Body of pancreas (tissue), 4 donors: ENCODE measurements around the gene CLIP2.

Source experiments
- POLR2A ChIP-seq, 3 donors: fragments of 450-650 bp; IDR thresholded peaks; one replicate each; pipeline ENCODE4 v1.6.1; 2016; ENCODE audit warnings: antibody characterized with exemption in 3 of 3, mild to moderate bottlenecking in 2 of 3
- TF ChIP-seq, protein P1 (sequence below), 7 experiments: fragments of 450-650 bp in 4 of 7; fragments of 200-600 bp in 3 of 7; sonication (generic) in 3 of 7; IDR thresholded peaks; one replicate each; pipeline ENCODE4 v1.5.1; 2016 to 2019; ENCODE audit warnings: antibody characterized with exemption in 7 of 7

- no peak for TF ChIP-seq POLR2A (IDR thresholded peaks at IDR 0.05)
- TF ChIP-seq, protein P1, sequence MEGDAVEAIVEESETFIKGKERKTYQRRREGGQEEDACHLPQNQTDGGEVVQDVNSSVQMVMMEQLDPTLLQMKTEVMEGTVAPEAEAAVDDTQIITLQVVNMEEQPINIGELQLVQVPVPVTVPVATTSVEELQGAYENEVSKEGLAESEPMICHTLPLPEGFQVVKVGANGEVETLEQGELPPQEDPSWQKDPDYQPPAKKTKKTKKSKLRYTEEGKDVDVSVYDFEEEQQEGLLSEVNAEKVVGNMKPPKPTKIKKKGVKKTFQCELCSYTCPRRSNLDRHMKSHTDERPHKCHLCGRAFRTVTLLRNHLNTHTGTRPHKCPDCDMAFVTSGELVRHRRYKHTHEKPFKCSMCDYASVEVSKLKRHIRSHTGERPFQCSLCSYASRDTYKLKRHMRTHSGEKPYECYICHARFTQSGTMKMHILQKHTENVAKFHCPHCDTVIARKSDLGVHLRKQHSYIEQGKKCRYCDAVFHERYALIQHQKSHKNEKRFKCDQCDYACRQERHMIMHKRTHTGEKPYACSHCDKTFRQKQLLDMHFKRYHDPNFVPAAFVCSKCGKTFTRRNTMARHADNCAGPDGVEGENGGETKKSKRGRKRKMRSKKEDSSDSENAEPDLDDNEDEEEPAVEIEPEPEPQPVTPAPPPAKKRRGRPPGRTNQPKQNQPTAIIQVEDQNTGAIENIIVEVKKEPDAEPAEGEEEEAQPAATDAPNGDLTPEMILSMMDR (IDR thresholded peaks at IDR 0.05) = no peak
Observed at GRCh38 chr7:74380720-74381119, 91.5 kb downstream of the CLIP2 start.
